GM12878 (cell line): ENCODE results near the gene EP300.

Experiments used
- EZH2 ChIP-seq: IDR thresholded peaks from 2 replicates; pipeline ENCODE4 v1.6.1; 2012; ENCODE audit warnings: low read depth, mild to moderate bottlenecking, control low read depth, inconsistent platforms, low read length, borderline replicate concordance; ENCODE audit not compliant: control insufficient read depth
- HDGF ChIP-seq: fragments of 450-650 bp; IDR thresholded peaks from 2 replicates; pipeline ENCODE4 v1.6.1; 2016; ENCODE audit warnings: antibody characterized with exemption
- POLR2A ChIP-seq: IDR thresholded peaks from 2 replicates; pipeline ENCODE4 v1.6.1; 2011; ENCODE audit warnings: low read depth, mild to moderate bottlenecking, low read length
- RFX5 ChIP-seq: IDR thresholded peaks from 2 replicates; pipeline ENCODE4 v1.6.1; 2011; ENCODE audit warnings: low read depth, low read length, improper control_type of control experiment
- TF ChIP-seq, protein P1 (sequence below): IDR thresholded peaks from 2 replicates; pipeline ENCODE4 v1.6.1; 2011; ENCODE audit warnings: low read depth, mild to moderate bottlenecking, low read length, moderate library complexity, borderline replicate concordance; ENCODE audit errors: extremely low read depth
- TF ChIP-seq, protein P2 (sequence below), 3 experiments: IDR thresholded peaks in 2 of 3; conservative IDR thresholded peaks in 1 of 3; 2 replicates each; pipeline ENCODE4 v1.5.1; 2011; ENCODE audit warnings: low read depth in 3 of 3, low read length in 3 of 3, mild to moderate bottlenecking in 3 of 3, control low read depth in 2 of 3, moderate library complexity in 2 of 3, inconsistent platforms in 1 of 3, mixed read lengths in 1 of 3; ENCODE audit not compliant: control insufficient read depth in 2 of 3, insufficient read depth in 1 of 3; ENCODE audit errors: extremely low read depth in 1 of 3

DNA sequence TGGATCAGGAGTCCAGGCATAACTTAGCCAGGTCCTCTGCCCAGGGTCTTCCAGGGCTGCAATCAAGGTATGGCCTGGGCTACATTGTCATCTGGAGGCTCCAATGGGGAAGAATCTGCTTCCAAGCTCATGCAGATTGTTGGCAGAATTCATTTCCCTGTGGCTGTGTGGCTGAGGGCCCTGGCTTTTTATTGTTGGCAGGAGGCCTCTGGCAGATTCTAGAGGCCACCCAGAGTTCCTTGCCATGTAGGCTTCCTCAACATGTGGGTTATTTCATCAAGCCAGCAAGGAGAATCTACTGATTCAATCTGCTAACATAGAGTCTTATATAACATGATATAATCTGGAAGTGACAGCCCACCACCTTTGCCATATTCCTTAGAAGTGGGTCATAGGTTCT, 16.4 kb upstream of the EP300 start:
- no peak for TF ChIP-seq RFX5
- TF ChIP-seq POLR2A, result no peak
- TF ChIP-seq, protein P1, sequence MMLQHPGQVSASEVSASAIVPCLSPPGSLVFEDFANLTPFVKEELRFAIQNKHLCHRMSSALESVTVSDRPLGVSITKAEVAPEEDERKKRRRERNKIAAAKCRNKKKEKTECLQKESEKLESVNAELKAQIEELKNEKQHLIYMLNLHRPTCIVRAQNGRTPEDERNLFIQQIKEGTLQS, result no peak
- TF ChIP-seq, protein P2, sequence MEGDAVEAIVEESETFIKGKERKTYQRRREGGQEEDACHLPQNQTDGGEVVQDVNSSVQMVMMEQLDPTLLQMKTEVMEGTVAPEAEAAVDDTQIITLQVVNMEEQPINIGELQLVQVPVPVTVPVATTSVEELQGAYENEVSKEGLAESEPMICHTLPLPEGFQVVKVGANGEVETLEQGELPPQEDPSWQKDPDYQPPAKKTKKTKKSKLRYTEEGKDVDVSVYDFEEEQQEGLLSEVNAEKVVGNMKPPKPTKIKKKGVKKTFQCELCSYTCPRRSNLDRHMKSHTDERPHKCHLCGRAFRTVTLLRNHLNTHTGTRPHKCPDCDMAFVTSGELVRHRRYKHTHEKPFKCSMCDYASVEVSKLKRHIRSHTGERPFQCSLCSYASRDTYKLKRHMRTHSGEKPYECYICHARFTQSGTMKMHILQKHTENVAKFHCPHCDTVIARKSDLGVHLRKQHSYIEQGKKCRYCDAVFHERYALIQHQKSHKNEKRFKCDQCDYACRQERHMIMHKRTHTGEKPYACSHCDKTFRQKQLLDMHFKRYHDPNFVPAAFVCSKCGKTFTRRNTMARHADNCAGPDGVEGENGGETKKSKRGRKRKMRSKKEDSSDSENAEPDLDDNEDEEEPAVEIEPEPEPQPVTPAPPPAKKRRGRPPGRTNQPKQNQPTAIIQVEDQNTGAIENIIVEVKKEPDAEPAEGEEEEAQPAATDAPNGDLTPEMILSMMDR (IDR thresholded peaks at IDR 0.05 in 2 of 3, conservative IDR thresholded peaks at IDR 0.05 in 1 of 3; ENCODE audit: control insufficient read depth in 2 of 3, extremely low read depth in 1 of 3, insufficient read depth in 1 of 3, low read depth in 3 of 3, low read length in 3 of 3), result no peak
- no peak for TF ChIP-seq EZH2
- no peak for TF ChIP-seq HDGF
